ENCODE measurements around the gene ITGB1BP1. TPM values are rescaled to one million over a fixed set of nuclear protein-coding genes. Genes with fewer than 3 reads are reported as not detected.

The ITGB1BP1 gene
- total RNA-seq, 4 donors from 2014 or later: 10.7 to 27.7 (median 21.7) TPM

DNA sequence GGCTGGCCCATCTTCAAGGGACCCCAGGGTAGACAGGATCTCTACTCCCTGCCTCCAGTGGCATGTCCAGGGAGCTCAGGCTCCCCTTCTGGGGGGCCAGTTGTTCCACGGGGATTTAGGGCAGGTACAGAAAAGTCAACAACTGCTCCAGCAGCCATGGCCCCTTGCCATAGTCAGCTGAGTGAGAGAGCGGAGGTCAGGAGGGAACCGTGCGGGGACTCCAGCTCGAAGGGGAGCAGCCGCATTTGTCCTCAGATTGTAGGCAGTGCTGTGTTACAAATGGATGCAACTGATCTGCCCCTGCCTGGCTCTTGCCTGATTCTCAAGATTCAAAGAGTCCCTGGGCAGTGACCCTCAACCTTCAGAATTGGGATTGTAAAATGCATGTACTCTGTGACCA is 49.9 kb downstream of the ITGB1BP1 start:
- no peak for DNase-seq
- Histone ChIP-seq H3K27me3 (no peaks in the 10 kb centered on the region), H3K4me1 (peaks cover 0 to 9% (median 2%) of the 10 kb centered on the region in 4 donors), H3K36me3 (peaks cover 0 to 9% (median 2%) of the 10 kb centered on the region in 4 donors), H3K9me3 (no peaks in the 10 kb centered on the region), H3K4me3 (no peak overlapping the region), H3K27ac (no peak overlapping the region)
- intact Hi-C loops (cut with DNase I; ENCODE audit: low total_unique reads) (no loop called here), in situ Hi-C loops (cut with MboI; ENCODE audit: low pct_ligation_motif_present in 1 of 4, low pct_unique_long_range_greater_than_20kb in 1 of 4, low sequenced_read_pairs in 3 of 4) (no loop called here)
- 88% methylated on average over 6 of the region's 6 CpGs; no CpG with 5 or more reads in 1 of the 2 donors for WGBS, 2 donors (ENCODE audit: low coverage in 1 of 2)
- TF ChIP-seq, protein P1, sequence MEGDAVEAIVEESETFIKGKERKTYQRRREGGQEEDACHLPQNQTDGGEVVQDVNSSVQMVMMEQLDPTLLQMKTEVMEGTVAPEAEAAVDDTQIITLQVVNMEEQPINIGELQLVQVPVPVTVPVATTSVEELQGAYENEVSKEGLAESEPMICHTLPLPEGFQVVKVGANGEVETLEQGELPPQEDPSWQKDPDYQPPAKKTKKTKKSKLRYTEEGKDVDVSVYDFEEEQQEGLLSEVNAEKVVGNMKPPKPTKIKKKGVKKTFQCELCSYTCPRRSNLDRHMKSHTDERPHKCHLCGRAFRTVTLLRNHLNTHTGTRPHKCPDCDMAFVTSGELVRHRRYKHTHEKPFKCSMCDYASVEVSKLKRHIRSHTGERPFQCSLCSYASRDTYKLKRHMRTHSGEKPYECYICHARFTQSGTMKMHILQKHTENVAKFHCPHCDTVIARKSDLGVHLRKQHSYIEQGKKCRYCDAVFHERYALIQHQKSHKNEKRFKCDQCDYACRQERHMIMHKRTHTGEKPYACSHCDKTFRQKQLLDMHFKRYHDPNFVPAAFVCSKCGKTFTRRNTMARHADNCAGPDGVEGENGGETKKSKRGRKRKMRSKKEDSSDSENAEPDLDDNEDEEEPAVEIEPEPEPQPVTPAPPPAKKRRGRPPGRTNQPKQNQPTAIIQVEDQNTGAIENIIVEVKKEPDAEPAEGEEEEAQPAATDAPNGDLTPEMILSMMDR (IDR thresholded peaks at IDR 0.05): no peak
- TF ChIP-seq EP300 (IDR thresholded peaks at IDR 0.05; ENCODE audit: low read depth) (no peak), POLR2A (IDR thresholded peaks at IDR 0.05) (no peak), POLR2AphosphoS5 (IDR thresholded peaks at IDR 0.05) (no peak)

DNA sequence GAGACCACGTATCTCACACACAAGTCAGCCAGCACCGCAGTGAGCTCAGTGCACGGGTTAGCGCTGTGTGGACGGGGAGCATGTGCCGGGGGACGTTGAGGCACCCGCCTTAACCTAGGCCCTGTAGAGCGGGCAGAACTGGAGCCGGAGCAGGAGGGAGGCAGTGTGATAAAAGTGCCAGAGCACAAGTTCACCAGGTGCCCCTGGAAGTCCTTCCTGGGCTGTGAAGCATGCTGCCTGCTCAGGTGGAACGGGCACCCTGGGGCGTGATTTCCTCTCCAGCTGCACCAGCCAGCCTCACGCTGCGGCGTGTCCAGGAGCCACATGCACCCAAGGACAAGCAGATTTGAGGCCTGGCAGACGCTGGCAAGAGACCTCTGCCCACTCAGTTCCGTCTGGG is 50.3 kb downstream of the ITGB1BP1 start:
- TF ChIP-seq EP300 (IDR thresholded peaks at IDR 0.05; ENCODE audit: low read depth) (no peak), POLR2AphosphoS5 (IDR thresholded peaks at IDR 0.05) (no peak), POLR2A (IDR thresholded peaks at IDR 0.05) (no peak)
- peaks cover 0 to 9% (median 2%) of the 10 kb centered on the region in 4 donors for H3K36me3 ChIP-seq
- H3K27ac ChIP-seq: no peak overlapping the region
- in situ Hi-C loops (cut with MboI; ENCODE audit: low pct_ligation_motif_present in 1 of 4, low pct_unique_long_range_greater_than_20kb in 1 of 4, low sequenced_read_pairs in 3 of 4) (no loop called here), intact Hi-C loops (cut with DNase I; ENCODE audit: low total_unique reads) (no loop called here)
- no peaks in the 10 kb centered on the region for H3K9me3 ChIP-seq
- WGBS, 2 donors (ENCODE audit: low coverage in 1 of 2): 87% methylated on average over 17 of the region's 17 CpGs; no CpG with 5 or more reads in 1 of the 2 donors
- DNase-seq: no peak
- H3K27me3 ChIP-seq: no peaks in the 10 kb centered on the region
- peaks cover 0 to 7% (median under 1%) of the 10 kb centered on the region in 4 donors for H3K4me1 ChIP-seq
- no peak overlapping the region for H3K4me3 ChIP-seq

DNA sequence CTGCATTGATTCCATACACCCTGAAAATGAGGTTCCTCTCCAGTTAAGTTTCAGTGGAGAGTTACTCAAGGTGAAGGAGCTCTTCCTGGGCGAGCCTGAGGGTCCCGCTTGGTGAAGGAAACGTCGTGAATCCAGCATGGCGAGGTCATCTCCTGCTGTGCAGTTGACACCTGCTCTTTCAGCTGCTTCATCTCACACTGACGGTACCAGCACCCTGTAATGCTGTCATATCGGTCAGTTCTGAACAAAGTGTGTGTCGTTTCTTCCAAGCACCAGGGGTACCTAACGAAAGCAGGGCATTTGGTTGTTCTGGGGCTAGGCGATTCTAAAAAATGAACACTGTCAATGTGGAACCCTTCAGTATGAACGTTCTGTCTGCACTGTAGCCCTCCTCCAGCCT is 52.6 kb downstream of the ITGB1BP1 start:
- TF ChIP-seq POLR2A (IDR thresholded peaks at IDR 0.05): no peak
- TF ChIP-seq, protein P1 (IDR thresholded peaks at IDR 0.05): no peak
- TF ChIP-seq POLR2AphosphoS5 (IDR thresholded peaks at IDR 0.05): no peak
- no peak for TF ChIP-seq EP300 (IDR thresholded peaks at IDR 0.05; ENCODE audit: low read depth)
- intact Hi-C loops (cut with DNase I; ENCODE audit: low total_unique reads): no loop called here
- Histone ChIP-seq H3K9me3 (no peaks in the 10 kb centered on the region), H3K4me1 (no peaks in the 10 kb centered on the region), H3K27me3 (no peaks in the 10 kb centered on the region), H3K36me3 (peaks cover 0 to 8% (median 2%) of the 10 kb centered on the region in 4 donors), H3K27ac (no peak overlapping the region), H3K4me3 (no peak overlapping the region)
- in situ Hi-C loops (cut with MboI; ENCODE audit: low pct_ligation_motif_present in 1 of 4, low pct_unique_long_range_greater_than_20kb in 1 of 4, low sequenced_read_pairs in 3 of 4): no loop called here
- WGBS, 2 donors (ENCODE audit: low coverage in 1 of 2): 88 to 91% methylated on average over 5 to 11 of the region's 11 CpGs
- DNase-seq: no peak

DNA sequence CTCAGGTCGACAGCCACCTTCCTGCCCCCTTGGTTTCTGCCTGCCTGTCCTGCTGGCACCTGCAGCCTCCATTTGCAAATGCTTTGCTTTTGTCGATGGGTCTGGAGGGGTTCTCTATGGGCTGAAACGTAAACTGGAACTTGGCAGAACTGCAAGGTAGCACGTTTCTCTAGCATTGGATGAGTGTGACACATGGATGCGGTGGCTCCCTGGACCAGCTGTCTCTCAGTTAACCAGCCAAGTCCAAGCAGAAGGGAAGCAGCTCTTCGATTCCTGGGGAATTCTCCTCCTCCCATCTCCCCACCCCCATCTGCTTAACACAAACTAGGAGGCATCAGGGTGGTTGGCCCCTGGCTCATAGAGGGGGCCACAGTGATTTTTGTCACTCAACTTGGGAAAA is 57.3 kb downstream of the ITGB1BP1 start:
- no peak overlapping the region for H3K4me3 ChIP-seq
- H3K36me3 ChIP-seq: peaks cover 0 to 18% (median 2%) of the 10 kb centered on the region in 4 donors
- H3K9me3 ChIP-seq: no peaks in the 10 kb centered on the region
- in situ Hi-C loops (cut with MboI; ENCODE audit: low pct_ligation_motif_present in 1 of 4, low pct_unique_long_range_greater_than_20kb in 1 of 4, low sequenced_read_pairs in 3 of 4) (no loop called here), intact Hi-C loops (cut with DNase I; ENCODE audit: low total_unique reads) (no loop called here)
- WGBS, 2 donors (ENCODE audit: low coverage in 1 of 2): 79 to 100% methylated on average over 1 to 6 of the region's 6 CpGs
- no peak for DNase-seq
- no peaks in the 10 kb centered on the region for H3K4me1 ChIP-seq
- H3K27ac ChIP-seq: no peak overlapping the region
- TF ChIP-seq EP300 (IDR thresholded peaks at IDR 0.05; ENCODE audit: low read depth): no peak
- TF ChIP-seq POLR2A (IDR thresholded peaks at IDR 0.05): no peak
- no peak for TF ChIP-seq POLR2AphosphoS5 (IDR thresholded peaks at IDR 0.05)
- TF ChIP-seq, protein P1 (IDR thresholded peaks at IDR 0.05): no peak
- no peaks in the 10 kb centered on the region for H3K27me3 ChIP-seq

DNA sequence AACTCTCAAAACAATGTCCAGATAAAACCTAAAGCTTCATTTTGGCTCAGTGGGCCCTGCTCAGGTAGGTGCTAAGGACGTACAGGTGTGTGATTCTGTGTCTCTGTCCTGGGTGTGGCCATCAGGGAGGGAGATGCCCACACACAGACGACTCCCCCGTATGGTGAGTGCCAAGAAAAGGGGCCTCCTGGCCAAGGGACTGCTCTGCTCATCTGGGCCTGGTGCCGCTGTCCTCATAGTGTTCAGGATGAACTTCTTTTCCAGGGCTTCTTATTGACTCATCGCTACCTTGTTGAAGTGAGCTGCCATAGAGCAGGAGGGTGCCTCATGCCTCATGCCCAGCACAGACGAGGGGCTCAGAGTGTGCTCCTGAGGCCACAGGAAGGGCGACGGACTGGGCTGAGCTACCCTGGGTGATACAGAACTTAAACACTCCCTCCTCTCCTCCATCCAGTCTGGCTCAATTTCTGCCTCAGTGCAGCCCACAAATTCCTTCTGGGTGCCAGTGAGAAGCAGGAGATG is 57.8 kb downstream of the ITGB1BP1 start:
- peaks cover 0 to 22% (median 2%) of the 10 kb centered on the region in 4 donors for H3K36me3 ChIP-seq

More for the DNA sequence above, 57.8 kb downstream of the ITGB1BP1 start:
- H3K4me1 ChIP-seq: no peaks in the 10 kb centered on the region
- intact Hi-C loops (cut with DNase I; ENCODE audit: low total_unique reads) (no loop called here), in situ Hi-C loops (cut with MboI; ENCODE audit: low pct_ligation_motif_present in 1 of 4, low pct_unique_long_range_greater_than_20kb in 1 of 4, low sequenced_read_pairs in 3 of 4) (no loop called here)
- no peaks in the 10 kb centered on the region for H3K27me3 ChIP-seq
- H3K9me3 ChIP-seq: no peaks in the 10 kb centered on the region
- no peak for DNase-seq
- no peak overlapping the region for H3K4me3 ChIP-seq
- H3K27ac ChIP-seq: no peak overlapping the region
- TF ChIP-seq, protein P1 (IDR thresholded peaks at IDR 0.05): no peak
- no peak for TF ChIP-seq POLR2A (IDR thresholded peaks at IDR 0.05)
- no peak for TF ChIP-seq POLR2AphosphoS5 (IDR thresholded peaks at IDR 0.05)
- 60 to 86% methylated on average over 1 to 8 of the region's 8 CpGs for WGBS, 2 donors (ENCODE audit: low coverage in 1 of 2)
